ENCODE results near the gene TTF1.
A peak's percentile ranks its signal among the peaks of the same experiment; 100 is the strongest.

The TTF1 gene

GRCh38 chr9:132406554-132407122 is at the start of gene TTF1:
TSS of gene TTF1 (minus strand) at chr9:132406840. CDS start at chr9:132402821, 4,019 bp downstream.
- DNase-seq = peak; percentile 58

- DNase-seq = no peak
Measured at GRCh38 chr9:132456241-132456640, 49.6 kb upstream of the TTF1 start.

- DNase-seq = no peak
Measured at GRCh38 chr9:132451276-132451675, 44.6 kb upstream of the TTF1 start.

GRCh38 chr9:132447902-132448301 is 41.3 kb upstream of the TTF1 start:
- DNase-seq = no peak

- no peak for DNase-seq
Measured at GRCh38 chr9:132447346-132447745, 40.7 kb upstream of the TTF1 start.

GRCh38 chr9:132446887-132447286 is 40.2 kb upstream of the TTF1 start:
- DNase-seq = no peak

GRCh38 chr9:132443951-132444607 is 37.4 kb upstream of the TTF1 start:
- no peak for DNase-seq

- no peak for DNase-seq
Measured at GRCh38 chr9:132441404-132441803, 34.8 kb upstream of the TTF1 start.

- DNase-seq = no peak
Measured at GRCh38 chr9:132440735-132441134, 34.1 kb upstream of the TTF1 start.

- DNase-seq = no peak
Measured at GRCh38 chr9:132439153-132439552, 32.5 kb upstream of the TTF1 start.

GRCh38 chr9:132434881-132435280 is 28.2 kb upstream of the TTF1 start:
- DNase-seq = no peak

- no peak for DNase-seq
Measured at GRCh38 chr9:132430998-132431397, 24.4 kb upstream of the TTF1 start.

GRCh38 chr9:132426639-132427414 is 20.2 kb upstream of the TTF1 start:
- no peak for DNase-seq

GRCh38 chr9:132425675-132426062 is 19.0 kb upstream of the TTF1 start:
- DNase-seq = no peak

- DNase-seq = no peak
Measured at GRCh38 chr9:132424857-132425674, 18.4 kb upstream of the TTF1 start.

- DNase-seq = no peak
Measured at GRCh38 chr9:132423503-132423902, 16.9 kb upstream of the TTF1 start.

GRCh38 chr9:132422574-132422973 is 15.9 kb upstream of the TTF1 start:
- DNase-seq = no peak

GRCh38 chr9:132418726-132419363 is 12.2 kb upstream of the TTF1 start:
- no peak for DNase-seq

- no peak for DNase-seq
Measured at GRCh38 chr9:132415181-132415580, 8.5 kb upstream of the TTF1 start.

- no peak for DNase-seq
Measured at GRCh38 chr9:132414731-132415130, 8.1 kb upstream of the TTF1 start.

GRCh38 chr9:132413926-132414325 is 7.3 kb upstream of the TTF1 start:
- no peak for DNase-seq

- DNase-seq = no peak
Measured at GRCh38 chr9:132412089-132412488, 5.4 kb upstream of the TTF1 start.

- DNase-seq = no peak
Measured at GRCh38 chr9:132411091-132411508, 4.5 kb upstream of the TTF1 start.

All from NCI-H1417 treated with DMSO at 0.1 percent for 48 hours (cell line).